K562 (cell line): Measurements from ENCODE around the gene ERC2. TPM values are rescaled to one million over a fixed set of nuclear protein-coding genes. Genes with fewer than 3 reads are reported as not detected.

ENCODE experiments used
- ATAC-seq: fragments of 200-7000 bp; cut with Tn5 transposase; 3 replicates; pipeline ENCODE4 v1.9.1; 2020; ENCODE audit warnings: moderate library complexity
- BruUV-seq: library from RNA; stranded (reverse); fragments of 400-500 nt; replicated peaks from 2 replicates; lab custom pipeline; 2021; lab: Mats Ljungman, UMichigan
- CTCF ChIA-PET: fragments of 300-600 bp; formaldehyde crosslinking; extraction: SDS; loops from one replicate; lab custom pipeline; 2021; ENCODE audit warnings: low intra/inter-chr PET ratio; lab: Yijun Ruan, JAX
- POLR2A ChIA-PET: fragments of 300-600, 350-650 bp; sonication (Branson Sonifier 250); formaldehyde crosslinking; extraction: SDS; loops from one replicate; lab custom pipeline; 2021; ENCODE audit warnings: antibody characterized with exemption, inconsistent platforms; lab: Yijun Ruan, JAX
- DNase-seq, 4 experiments: peaks; one replicate each; pipeline versions ENCODE4 v3.0.0 to v3.0.0-alpha.2; 2011 to 2018; ENCODE audit warnings: low spot score in 3 of 4, mixed read lengths in 3 of 4; ENCODE audit errors: extremely low read depth in 1 of 4
- FAIRE-seq: peaks from 2 replicates; lab custom pipeline; 2011; peaks lifted over from hg19 to GRCh38; lab: Jason Lieb, UNC
- H2AFZ ChIP-seq: 2 replicates; pipeline ENCODE4 v1.6.0; 2011; ENCODE audit warnings: low read depth, low read length, control low read depth, inconsistent platforms
- H3K27ac ChIP-seq: fragments of 200-600 bp; 3 replicates; pipeline ENCODE4 v1.8.0; 2011; ENCODE audit warnings: low read depth, mild to moderate bottlenecking, control low read depth, inconsistent platforms, low read length, moderate library complexity, mixed read lengths; ENCODE audit errors: extremely low read depth
- H3K27me3 ChIP-seq, 2 experiments: fragments of 300-600 bp in 1 of 2; 2 replicates in 1 of 2; 3 replicates in 1 of 2; pipeline versions ENCODE4 v1.6.0 to v1.8.0; 2011; ENCODE audit warnings: inconsistent platforms in 2 of 2, low read length in 2 of 2, mild to moderate bottlenecking in 1 of 2, mixed read lengths in 1 of 2, moderate library complexity in 1 of 2; ENCODE audit not compliant: control insufficient read depth in 2 of 2, insufficient read depth in 2 of 2
- H3K36me3 ChIP-seq: fragments of 300-600 bp; 3 replicates; pipeline ENCODE4 v1.8.0; 2011; ENCODE audit warnings: mild to moderate bottlenecking, low read length, inconsistent platforms; ENCODE audit not compliant: control insufficient read depth, insufficient read depth
- H3K4me1 ChIP-seq, 2 experiments: fragments of 200-600 bp in 1 of 2; replicated peaks in 1 of 2; 2 replicates in 1 of 2; 3 replicates in 1 of 2; pipeline versions ENCODE4 v1.5.1 to v1.8.0; 2011; ENCODE audit warnings: inconsistent platforms in 2 of 2, low read length in 2 of 2, mild to moderate bottlenecking in 1 of 2, mixed read lengths in 1 of 2, moderate library complexity in 1 of 2; ENCODE audit not compliant: control insufficient read depth in 2 of 2, insufficient read depth in 2 of 2
- H3K4me2 ChIP-seq: 2 replicates; pipeline ENCODE4 v1.6.1; 2011; ENCODE audit warnings: low read length, control low read depth, inconsistent platforms, mixed read lengths; ENCODE audit not compliant: insufficient read depth
- H3K4me3 ChIP-seq: fragments of 200-600 bp; sonication (generic), shearing (Covaris generic); 2 replicates; pipeline ENCODE4 v1.5.1; 2016; ENCODE audit warnings: control low read depth, inconsistent platforms
- H3K79me2 ChIP-seq: fragments of 200-600 bp; 3 replicates; pipeline ENCODE4 v1.8.0; 2011; ENCODE audit warnings: low read length, inconsistent platforms; ENCODE audit not compliant: control insufficient read depth, insufficient read depth
- H3K9ac ChIP-seq, 2 experiments: 2 replicates each; pipeline versions ENCODE4 v1.6.0 to v1.6.1; 2011; ENCODE audit warnings: low read depth in 2 of 2, low read length in 2 of 2, control low read depth in 1 of 2, inconsistent platforms in 1 of 2, mild to moderate bottlenecking in 1 of 2, mixed read lengths in 1 of 2; ENCODE audit not compliant: insufficient read depth in 1 of 2
- H3K9me1 ChIP-seq: one replicate; pipeline ENCODE4 v1.6.0; 2011; ENCODE audit warnings: inconsistent platforms, mild to moderate bottlenecking, low read length, moderate library complexity; ENCODE audit not compliant: control insufficient read depth, insufficient read depth
- H3K9me3 ChIP-seq: replicated peaks from 2 replicates; pipeline ENCODE4 v1.5.1; 2011; ENCODE audit warnings: low read depth, low read length, inconsistent platforms; ENCODE audit not compliant: control insufficient read depth, insufficient read depth
- H4K20me1 ChIP-seq: replicated peaks from 2 replicates; pipeline ENCODE4 v1.6.1; 2011; ENCODE audit warnings: low read length, inconsistent platforms, mixed read lengths; ENCODE audit not compliant: control insufficient read depth, insufficient read depth
- ATF4 ChIP-seq: fragments of 450-650 bp; formaldehyde crosslinking; IDR thresholded peaks from 2 replicates; pipeline ENCODE4 v1.4.0; 2022; ENCODE audit warnings: mild to moderate bottlenecking, moderate library complexity
- CHD1 ChIP-seq: fragments of 200-600 bp; sonication (generic); IDR thresholded peaks from one replicate; pipeline ENCODE4 v1.6.1; 2012; ENCODE audit warnings: mild to moderate bottlenecking, moderate library complexity, low read length, inconsistent platforms
- DACH1 ChIP-seq: fragments of 450-650 bp; IDR thresholded peaks from 2 replicates; pipeline ENCODE4 v1.6.1; 2018; ENCODE audit not compliant: partially characterized antibody
- GABPA ChIP-seq: fragments of 200-800 bp; sonication (Bioruptor generic); conservative IDR thresholded peaks from 2 replicates; pipeline ENCODE4 v1.6.1; 2016; ENCODE audit warnings: low read depth, missing genetic modification characterization, missing compliant biosample characterization
- KHSRP ChIP-seq: fragments of 450-650 bp; IDR thresholded peaks from 2 replicates; pipeline ENCODE4 v1.6.1; 2017
- LARP7 ChIP-seq: fragments of 450-650 bp; IDR thresholded peaks from 2 replicates; pipeline ENCODE4 v1.6.1; 2016
- MBD1 ChIP-seq: fragments of 250-450 bp; sonication (Bioruptor Pico); IDR thresholded peaks from 2 replicates; pipeline ENCODE4 v1.8.0; 2022; ENCODE audit warnings: inconsistent platforms
- MEF2D ChIP-seq: conservative IDR thresholded peaks from 2 replicates; pipeline ENCODE4 v1.6.1; 2016; ENCODE audit warnings: low read depth, missing genetic modification characterization, missing compliant biosample characterization
- PHB2 ChIP-seq: fragments of 450-650 bp; IDR thresholded peaks from 2 replicates; pipeline ENCODE4 v1.6.1; 2017; ENCODE audit warnings: low read depth
- RNF219 ChIP-seq: fragments of 250-450 bp; sonication (Bioruptor Pico); IDR thresholded peaks from 2 replicates; pipeline ENCODE4 v1.5.0; 2022; ENCODE audit warnings: mild to moderate bottlenecking
- SIX5 ChIP-seq, 2 experiments: IDR thresholded peaks; 2 replicates each; pipeline ENCODE4 v1.6.1; 2011; ENCODE audit warnings: low read length in 2 of 2, borderline replicate concordance in 1 of 2, low read depth in 1 of 2, mild to moderate bottlenecking in 1 of 2, moderate library complexity in 1 of 2; ENCODE audit not compliant: insufficient read depth in 1 of 2
- ZNF655 ChIP-seq: fragments of 250-450 bp; sonication (Bioruptor Pico); IDR thresholded peaks from 2 replicates; pipeline ENCODE4 v1.5.0; 2021
- ZNF75A ChIP-seq: fragments of 450-650 bp; formaldehyde crosslinking; IDR thresholded peaks from 2 replicates; pipeline ENCODE4 v1.4.0; 2020; ENCODE audit warnings: mild to moderate bottlenecking
- WGBS: fragments of 100-300 bp; shearing (Covaris generic); methylation state at CpG from one replicate; pipeline ENCODE4 v1.1.6; 2016; ENCODE audit warnings: low coverage, mixed read lengths; ENCODE audit not compliant: insufficient coverage; ENCODE audit errors: missing lambda C conversion rate; 5-methylcytosine and 5-hydroxymethylcytosine counted together
- in situ Hi-C: fragments of 300-500 bp; cut with MboI; formaldehyde crosslinking; loops from 4 replicates; pipeline ENCODE4 v1.15.0; 2018; ENCODE audit warnings: inconsistent platforms, mixed read lengths
- intact Hi-C: fragments of 100-400 bp; cut with micrococcal nuclease; formaldehyde crosslinking; loops from 2 replicates; pipeline ENCODE4 v1.14.2; 2022
- polyA plus RNA-seq, 8 experiments: library from polyadenylated mRNA; depleted of rRNA in 4 of 8; stranded (reverse) in 5 of 8; unstranded in 3 of 8; fragments of >200 nt; fragmentation: Nextera tagmentation in 2 of 8; fragmentation: Illumina TruSeq in 1 of 8; extraction: Ambion mirVana in 2 of 8; extraction: Trizol in 1 of 8; gene quantifications; 2 replicates each; pipeline versions ENCODE4 v1.2.1 to v1.2.3, GENCODE V29; 2011 to 2014; ENCODE audit warnings: inconsistent platforms in 1 of 8, missing spikeins in 1 of 8
- total RNA-seq, 7 experiments: library from RNA; depleted of rRNA in 6 of 7; stranded (reverse); fragments of >200 nt in 6 of 7; fragmentation: Illumina TruSeq in 2 of 7; extraction: Trizol in 2 of 7; gene quantifications; 2 replicates each; pipeline versions ENCODE4 v1.2.1 to v1.2.3, GENCODE V29; 2011 to 2021; ENCODE audit warnings: low replicate concordance in 1 of 7

The ERC2 gene
- total and polyA plus RNA-seq, 9 of the 15 experiments (the other 6 are each of a cell fraction or from before 2014, with no cell fraction given): 0.04 to 0.18 (median 0.07) TPM; not detected in 2

- Histone ChIP-seq H3K9me1 (no peaks in the 10 kb centered on the region), H3K9me3 (no peaks in the 10 kb centered on the region), H3K9ac (no peak overlapping the region), H3K27me3 (no peaks in the 10 kb centered on the region), H3K4me2 (no peak overlapping the region), H2AFZ (no peak overlapping the region), H3K4me3 (no peak overlapping the region), H3K36me3 (no peaks in the 10 kb centered on the region), H3K79me2 (no peaks in the 10 kb centered on the region), H3K4me1 (no peaks in the 10 kb centered on the region), H3K27ac (no peak overlapping the region), H4K20me1 (no peaks in the 10 kb centered on the region)
- in situ Hi-C loops (no loop called here), intact Hi-C loops (no loop called here)
- 0% methylated on average over 2 of the region's 2 CpGs for WGBS
- BruUV-seq: no TSS peak
- DNase-seq: no peak
- CTCF ChIA-PET: no interaction called here
- no peak for ATAC-seq
- FAIRE-seq: no peak
- POLR2A ChIA-PET: no interaction called here
- TF ChIP-seq PHB2: no peak
- TF ChIP-seq GABPA (tag): no peak
- TF ChIP-seq SIX5 (IDR thresholded peaks at IDR 0.05; ENCODE audit: borderline replicate concordance in 1 of 2, insufficient read depth in 1 of 2, low read depth in 1 of 2, low read length in 2 of 2): no peak
- no peak for TF ChIP-seq ZNF655 (CRISPR knock-in tag)
- no peak for TF ChIP-seq ATF4
- TF ChIP-seq MBD1 (CRISPR knock-in tag): no peak
- no peak for TF ChIP-seq CHD1
- TF ChIP-seq MEF2D (tag): no peak
- no peak for TF ChIP-seq RNF219 (CRISPR knock-in tag)
- no peak for TF ChIP-seq DACH1
- no peak for TF ChIP-seq KHSRP
- TF ChIP-seq LARP7: no peak
- no peak for TF ChIP-seq ZNF75A (CRISPR knock-in tag)
These were observed 525.4 kb downstream of the ERC2 start for GRCh38 chr3:55942868-55943267.
